Hepatocyte (in vitro differentiated cells): ENCODE results near the gene IL2RG.

Source experiments
- CTCF ChIP-seq: fragments of 200-600 bp; sonication (generic); IDR thresholded peaks from 2 replicates; pipeline ENCODE4 v1.5.1; 2016; ENCODE audit warnings: antibody characterized with exemption, mild to moderate bottlenecking; ENCODE audit not compliant: poor library complexity
- EZH2 ChIP-seq: fragments of 200-600 bp; sonication (generic); IDR thresholded peaks from 2 replicates; pipeline ENCODE4 v1.6.1; 2016; ENCODE audit warnings: antibody characterized with exemption, mild to moderate bottlenecking, borderline replicate concordance
- EZH2phosphoT487 ChIP-seq: fragments of 200-600 bp; sonication (generic); IDR thresholded peaks from one replicate; pipeline ENCODE4 v1.6.1; 2018; ENCODE audit warnings: antibody characterized with exemption, mild to moderate bottlenecking, low read depth, moderate library complexity; ENCODE audit not compliant: unreplicated experiment, severe bottlenecking

GRCh38 chrX:71070531-71070930 is 40.8 kb downstream of the IL2RG start:
- TF ChIP-seq CTCF: no peak
- TF ChIP-seq EZH2: no peak
- no peak for TF ChIP-seq EZH2phosphoT487
